Vagina (tissue), 2 donors: ENCODE results near the gene FAM161B. TPM values are rescaled to one million over a fixed set of nuclear protein-coding genes. Genes with fewer than 3 reads are reported as not detected.
"Not testable (repeated sequence)": the region's sequence is repeated elsewhere in the genome, so short reads cannot be mapped to it uniquely, and the experiment has no call there.

Experiments
- DNase-seq, 2 donors: peaks; one replicate each; pipeline ENCODE4 v3.0.0-alpha.2; 2017; ENCODE audit errors: extremely low spot score in 2 of 2
- H3K27ac ChIP-seq: fragments of 200-600 bp; sonication (generic); one replicate; pipeline ENCODE4 v1.5.1; 2019
- H3K27me3 ChIP-seq: fragments of 200-600 bp; sonication (generic); one replicate; pipeline ENCODE4 v1.5.1; 2019
- H3K36me3 ChIP-seq, 2 donors: fragments of 200-600 bp; sonication (generic); one replicate each; pipeline ENCODE4 v1.5.1; 2017 to 2019
- H3K4me1 ChIP-seq: fragments of 200-600 bp; sonication (generic); one replicate; pipeline ENCODE4 v1.5.1; 2019
- H3K4me3 ChIP-seq, 2 donors: fragments of 200-600 bp; sonication (generic); 1 replicate in 1 of 2; 2 replicates in 1 of 2; pipeline ENCODE4 v1.5.1; 2016 to 2019
- H3K9me3 ChIP-seq: fragments of 200-600 bp; sonication (generic); one replicate; pipeline ENCODE4 v1.5.1; 2019
- POLR2A ChIP-seq, 2 donors: fragments of 450-650 bp; IDR thresholded peaks; one replicate each; pipeline ENCODE4 v1.6.1; 2017; ENCODE audit warnings: antibody characterized with exemption in 2 of 2, mild to moderate bottlenecking in 2 of 2, moderate library complexity in 2 of 2
- POLR2AphosphoS5 ChIP-seq, 2 donors: sonication (generic); formaldehyde crosslinking; IDR thresholded peaks; one replicate each; pipeline ENCODE4 v1.9.0; 2017; ENCODE audit warnings: antibody characterized with exemption in 2 of 2, mild to moderate bottlenecking in 2 of 2, low read depth in 1 of 2; ENCODE audit not compliant: insufficient read depth in 1 of 2
- intact Hi-C: fragments of 100-400 bp; cut with DNase I; formaldehyde crosslinking; loops from one replicate; pipeline ENCODE4 v1.15.1; 2023
- total RNA-seq: library from RNA; depleted of rRNA; stranded (reverse); fragments of >200 nt; gene quantifications from one replicate; pipeline ENCODE4 v1.2.3, GENCODE V29; 2016
- TF ChIP-seq, protein P1 (sequence below), 3 experiments: fragments of 450-650 bp in 2 of 3; fragments of 200-600 bp in 1 of 3; sonication (generic) in 1 of 3; IDR thresholded peaks; one replicate each; pipeline ENCODE4 v1.5.1; 2017 to 2019; ENCODE audit warnings: antibody characterized with exemption in 3 of 3, mild to moderate bottlenecking in 2 of 3, moderate library complexity in 2 of 3

The FAM161B gene
- total RNA-seq, 1 donor from 2014 or later = 5.2 TPM

DNA sequence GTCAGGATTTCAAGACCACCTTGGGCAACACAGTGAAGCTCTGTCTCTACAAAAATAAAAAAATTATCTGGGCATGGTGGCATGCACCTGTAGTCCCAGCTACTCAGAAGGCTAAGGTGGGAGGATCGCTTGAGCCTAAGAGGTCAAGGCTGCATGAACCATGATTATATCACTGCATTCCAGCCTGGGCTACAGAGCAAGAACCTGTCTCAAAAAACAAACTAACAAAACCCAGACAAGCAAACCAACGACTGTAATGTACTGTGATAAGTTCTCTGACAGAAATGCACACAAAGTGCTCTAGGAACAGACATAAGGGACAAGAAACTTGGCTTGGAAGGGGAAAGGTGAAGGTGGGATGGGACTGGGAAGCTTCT lies 46.8 kb upstream of the FAM161B start:
- Histone ChIP-seq H3K36me3 (no peaks in the 10 kb centered on the region), H3K4me3 (no peak overlapping the region), H3K9me3 (no peaks in the 10 kb centered on the region), H3K27ac (no peak overlapping the region), H3K4me1 (no peaks in the 10 kb centered on the region), H3K27me3 (no peaks in the 10 kb centered on the region)
- no peak for DNase-seq
- intact Hi-C loops = no loop called here
- TF ChIP-seq POLR2A (IDR thresholded peaks at IDR 0.05) (no peak), POLR2AphosphoS5 (IDR thresholded peaks at IDR 0.05; ENCODE audit: insufficient read depth in 1 of 2, low read depth in 1 of 2) (no peak)
- TF ChIP-seq, protein P1, sequence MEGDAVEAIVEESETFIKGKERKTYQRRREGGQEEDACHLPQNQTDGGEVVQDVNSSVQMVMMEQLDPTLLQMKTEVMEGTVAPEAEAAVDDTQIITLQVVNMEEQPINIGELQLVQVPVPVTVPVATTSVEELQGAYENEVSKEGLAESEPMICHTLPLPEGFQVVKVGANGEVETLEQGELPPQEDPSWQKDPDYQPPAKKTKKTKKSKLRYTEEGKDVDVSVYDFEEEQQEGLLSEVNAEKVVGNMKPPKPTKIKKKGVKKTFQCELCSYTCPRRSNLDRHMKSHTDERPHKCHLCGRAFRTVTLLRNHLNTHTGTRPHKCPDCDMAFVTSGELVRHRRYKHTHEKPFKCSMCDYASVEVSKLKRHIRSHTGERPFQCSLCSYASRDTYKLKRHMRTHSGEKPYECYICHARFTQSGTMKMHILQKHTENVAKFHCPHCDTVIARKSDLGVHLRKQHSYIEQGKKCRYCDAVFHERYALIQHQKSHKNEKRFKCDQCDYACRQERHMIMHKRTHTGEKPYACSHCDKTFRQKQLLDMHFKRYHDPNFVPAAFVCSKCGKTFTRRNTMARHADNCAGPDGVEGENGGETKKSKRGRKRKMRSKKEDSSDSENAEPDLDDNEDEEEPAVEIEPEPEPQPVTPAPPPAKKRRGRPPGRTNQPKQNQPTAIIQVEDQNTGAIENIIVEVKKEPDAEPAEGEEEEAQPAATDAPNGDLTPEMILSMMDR (IDR thresholded peaks at IDR 0.05) = no peak

DNA sequence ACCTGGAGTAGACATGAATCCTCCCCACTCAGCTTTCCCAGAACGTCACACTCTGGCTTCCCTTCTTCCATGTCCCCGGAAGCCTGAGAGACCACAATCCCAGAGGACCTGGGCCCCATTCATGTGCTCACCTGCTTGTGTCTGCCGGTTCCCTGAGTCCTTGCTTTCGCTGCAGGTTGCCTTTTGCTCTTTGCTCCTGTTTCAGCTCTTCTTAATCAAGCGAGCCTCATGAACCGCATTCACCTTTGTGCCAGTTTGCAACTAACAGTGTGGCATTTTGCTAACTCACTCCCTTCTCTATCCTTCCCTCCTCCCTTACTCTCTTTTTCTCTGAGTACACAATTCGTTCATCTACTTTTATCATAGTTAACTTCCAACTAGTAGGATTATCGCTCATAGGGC lies 46.1 kb upstream of the FAM161B start:
- Histone ChIP-seq H3K4me3 (no peak overlapping the region), H3K9me3 (no peaks in the 10 kb centered on the region), H3K27ac (no peak overlapping the region), H3K27me3 (no peaks in the 10 kb centered on the region), H3K4me1 (no peaks in the 10 kb centered on the region), H3K36me3 (no peaks in the 10 kb centered on the region)
- no peak for TF ChIP-seq POLR2A (IDR thresholded peaks at IDR 0.05)
- TF ChIP-seq, protein P1 (IDR thresholded peaks at IDR 0.05) = no peak
- no peak for TF ChIP-seq POLR2AphosphoS5 (IDR thresholded peaks at IDR 0.05; ENCODE audit: insufficient read depth in 1 of 2, low read depth in 1 of 2)
- intact Hi-C loops = no loop called here
- DNase-seq = no peak

DNA sequence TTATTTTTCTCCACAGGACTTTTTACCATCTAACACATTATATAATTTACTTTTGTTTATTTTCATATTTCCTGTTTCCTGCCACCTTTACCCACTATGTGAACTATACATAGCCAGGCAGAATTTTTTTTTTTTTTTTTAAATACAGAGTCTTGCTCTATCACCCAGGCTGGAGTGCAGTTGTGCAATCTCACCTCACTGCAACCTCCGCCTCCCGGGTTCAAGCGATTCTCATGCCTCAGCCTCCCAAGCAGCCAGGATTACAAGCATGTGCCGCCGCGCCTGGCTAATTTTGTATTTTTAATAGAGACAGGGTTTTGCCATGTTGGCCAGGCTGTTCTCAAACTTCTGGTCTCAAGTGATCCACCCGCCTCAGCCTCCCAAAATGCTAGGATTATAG lies 45.0 kb upstream of the FAM161B start:
- H3K27me3 ChIP-seq, DNase-seq, H3K27ac ChIP-seq, H3K36me3 ChIP-seq, H3K4me3 ChIP-seq, intact Hi-C loops, H3K4me1 ChIP-seq, H3K9me3 ChIP-seq: not testable (repeated sequence)

DNA sequence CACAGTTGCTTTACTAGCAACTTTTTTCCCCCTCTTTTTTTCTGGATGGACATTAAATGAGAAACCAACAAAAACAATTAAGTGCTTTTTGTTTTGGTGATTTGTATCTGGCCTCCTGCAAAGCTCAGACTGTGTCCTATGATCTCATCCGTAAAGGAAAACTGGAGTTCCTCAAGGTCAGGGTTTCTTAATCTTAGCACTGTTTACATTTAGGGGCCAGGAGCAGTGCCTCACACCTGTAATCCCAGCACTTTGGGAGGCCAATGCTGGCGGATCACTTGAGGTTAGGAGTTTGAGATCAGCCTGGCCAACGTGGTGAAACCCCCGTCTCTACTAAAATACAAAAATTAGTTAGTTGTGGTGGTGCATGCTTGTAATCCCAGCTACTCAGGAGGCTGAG lies 41.2 kb upstream of the FAM161B start:
- DNase-seq = no peak
- intact Hi-C loops = no loop called here
- H3K4me3 ChIP-seq = no peak overlapping the region
- no peaks in the 10 kb centered on the region for H3K27me3 ChIP-seq
- H3K9me3 ChIP-seq = no peaks in the 10 kb centered on the region
- H3K27ac ChIP-seq = no peak overlapping the region
- TF ChIP-seq POLR2AphosphoS5 (IDR thresholded peaks at IDR 0.05; ENCODE audit: insufficient read depth in 1 of 2, low read depth in 1 of 2) = no peak
- TF ChIP-seq, protein P1 (IDR thresholded peaks at IDR 0.05) = no peak
- no peak for TF ChIP-seq POLR2A (IDR thresholded peaks at IDR 0.05)
- peaks cover 0 to 9% of the 10 kb centered on the region in 2 donors for H3K36me3 ChIP-seq
- no peaks in the 10 kb centered on the region for H3K4me1 ChIP-seq

DNA sequence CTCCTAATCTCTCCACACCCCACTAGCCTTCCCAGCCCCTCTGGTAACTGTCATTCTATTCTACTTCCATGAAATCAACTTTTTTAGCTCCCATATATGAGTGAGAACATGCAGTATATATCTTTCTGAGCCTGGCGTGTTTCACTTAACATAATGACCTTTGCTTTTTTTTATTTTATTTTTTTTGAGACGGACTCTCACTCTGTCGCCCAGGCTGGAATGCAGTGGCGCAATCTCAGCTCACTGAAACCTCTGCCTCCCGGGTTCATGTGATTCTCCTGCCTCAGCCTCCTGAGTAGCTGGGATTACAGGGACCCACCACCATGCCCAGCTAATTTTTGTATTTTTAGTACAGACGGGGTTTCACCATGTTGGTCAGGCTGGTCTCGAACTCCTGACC lies 38.8 kb upstream of the FAM161B start:
- H3K27ac ChIP-seq, intact Hi-C loops, H3K4me1 ChIP-seq, H3K4me3 ChIP-seq, H3K9me3 ChIP-seq, H3K27me3 ChIP-seq, DNase-seq: not testable (repeated sequence)
- peaks cover 0 to 11% of the 10 kb centered on the region in 2 donors for H3K36me3 ChIP-seq

DNA sequence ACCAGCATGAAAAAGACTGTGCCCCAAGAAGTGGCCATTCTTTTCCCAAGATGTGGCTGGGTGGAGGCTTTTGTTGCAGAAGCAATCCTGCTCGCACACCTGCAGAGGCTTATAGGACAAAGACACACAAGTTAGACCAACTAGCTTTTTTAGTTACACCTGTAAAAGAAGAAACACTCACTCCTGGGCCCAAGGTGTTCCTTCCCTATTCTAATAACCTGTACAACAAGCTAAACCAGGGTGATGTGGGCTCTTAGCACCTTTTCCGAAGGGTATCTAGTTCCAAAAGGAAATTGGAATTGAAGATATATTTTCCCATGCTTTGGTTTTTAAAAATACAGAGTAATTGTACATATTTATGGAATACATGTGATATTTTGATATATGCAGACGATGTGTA lies 38.2 kb upstream of the FAM161B start:
- H3K27me3 ChIP-seq = no peaks in the 10 kb centered on the region
- intact Hi-C loops = no loop called here
- H3K4me1 ChIP-seq = no peaks in the 10 kb centered on the region
- no peak overlapping the region for H3K4me3 ChIP-seq
- no peak for DNase-seq
- H3K36me3 ChIP-seq = peaks cover 0 to 13% of the 10 kb centered on the region in 2 donors
- TF ChIP-seq, protein P1 (IDR thresholded peaks at IDR 0.05) = no peak
- H3K27ac ChIP-seq = no peak overlapping the region
- H3K9me3 ChIP-seq = no peaks in the 10 kb centered on the region
